Measurements from ENCODE around the gene C14orf119.

C14orf119 gene

DNA sequence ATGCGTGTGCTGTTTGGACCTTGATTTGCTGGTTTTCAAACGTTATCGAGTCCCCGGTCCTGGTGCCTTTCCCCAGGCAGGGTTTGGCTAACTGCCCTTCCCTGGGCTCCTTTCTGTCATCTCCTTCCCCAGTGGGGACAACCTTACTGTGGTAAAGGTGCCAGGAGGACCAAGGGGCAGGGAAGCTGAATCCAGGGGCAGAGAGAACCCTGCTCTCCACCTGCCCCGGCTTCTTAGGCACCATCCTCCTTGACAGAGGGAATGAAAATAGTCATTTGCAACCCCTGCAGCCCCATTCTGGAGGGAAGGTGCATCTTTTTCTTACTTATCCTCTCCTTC, 18.8 kb downstream of the C14orf119 start:
- Histone ChIP-seq H3K4me3 (ENCODE audit: low read depth, low read length) (no peak overlapping the region), H3K9ac (ENCODE audit: low read depth, low read length) (no peak overlapping the region), H3K36me3 (ENCODE audit: control insufficient read depth, insufficient read depth, low read length) (no peaks in the 10 kb centered on the region), H3K4me1 (ENCODE audit: control insufficient read depth, insufficient read depth, low read length) (peaks cover 6% of the 10 kb centered on the region; the same call in 1 of the 2 replicates), H3K9me3 (ENCODE audit: control insufficient read depth, insufficient read depth, low read length) (no peaks in the 10 kb centered on the region), H3K27me3 (ENCODE audit: control insufficient read depth, insufficient read depth, low read length) (no peaks in the 10 kb centered on the region), H3K27ac (ENCODE audit: low read depth, low read length) (no peak overlapping the region)

DNA sequence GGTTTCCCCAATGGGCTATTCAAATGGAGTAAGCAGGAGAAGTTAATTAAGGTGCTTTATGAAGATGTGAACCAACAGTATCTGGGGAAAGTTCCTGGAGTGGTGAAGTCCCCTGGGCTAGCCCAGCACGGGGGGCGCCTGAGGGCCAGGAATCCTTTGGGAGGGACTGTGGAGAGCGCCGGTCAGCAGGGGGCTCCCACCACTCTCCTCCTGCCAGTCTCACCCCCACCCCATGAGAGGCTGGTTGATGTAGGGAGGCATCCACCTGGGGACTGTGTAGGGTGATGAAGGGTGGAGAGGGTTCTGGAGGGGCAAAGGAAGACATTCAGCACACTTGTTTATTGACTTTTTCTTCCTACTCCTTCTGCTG, 19.3 kb downstream of the C14orf119 start:
- no peaks in the 10 kb centered on the region for H3K36me3 ChIP-seq (ENCODE audit: control insufficient read depth, insufficient read depth, low read length)
- H3K4me1 ChIP-seq (ENCODE audit: control insufficient read depth, insufficient read depth, low read length): peaks cover 10% of the 10 kb centered on the region; the same call in 1 of the 2 replicates
- no peaks in the 10 kb centered on the region for H3K27me3 ChIP-seq (ENCODE audit: control insufficient read depth, insufficient read depth, low read length)
- H3K4me3 ChIP-seq (ENCODE audit: low read depth, low read length): no peak overlapping the region
- H3K27ac ChIP-seq (ENCODE audit: low read depth, low read length): no peak overlapping the region
- H3K9me3 ChIP-seq (ENCODE audit: control insufficient read depth, insufficient read depth, low read length): no peaks in the 10 kb centered on the region
- H3K9ac ChIP-seq (ENCODE audit: low read depth, low read length): no peak overlapping the region

DNA sequence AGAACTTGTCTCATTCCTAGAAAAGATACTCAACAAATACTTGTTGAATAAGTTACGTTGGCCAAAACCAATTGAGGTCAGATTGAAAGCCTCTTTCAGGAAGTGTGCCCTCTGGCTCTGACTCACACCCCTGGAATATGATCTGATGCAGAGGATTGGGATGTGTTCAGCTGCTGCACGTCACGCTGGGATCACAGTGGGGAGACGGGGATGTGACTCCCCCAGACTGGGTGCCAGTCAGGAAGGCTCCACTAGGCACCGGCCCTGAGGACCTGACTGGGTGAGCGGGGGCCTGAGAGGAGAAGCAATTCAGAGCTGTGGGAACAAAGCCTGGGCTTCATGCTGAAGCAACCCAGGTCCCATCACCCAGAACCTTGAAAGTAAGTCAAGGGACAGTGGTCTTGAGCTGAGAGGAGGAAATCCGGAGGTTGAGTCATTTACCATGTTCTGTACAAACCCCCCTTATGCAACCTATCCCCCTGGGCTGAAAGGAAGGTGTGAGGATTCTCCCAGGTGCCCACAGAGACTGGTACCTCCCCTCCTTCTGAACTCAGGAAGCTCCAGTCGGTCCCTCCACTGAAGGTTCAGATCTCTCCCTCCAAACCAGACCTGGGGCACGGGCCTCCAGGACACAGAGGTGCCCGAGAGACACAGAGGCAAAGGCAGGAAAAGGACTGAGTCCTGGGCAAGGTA, 19.9 kb downstream of the C14orf119 start:
- no peaks in the 10 kb centered on the region for H3K36me3 ChIP-seq (ENCODE audit: control insufficient read depth, insufficient read depth, low read length)
- no peaks in the 10 kb centered on the region for H3K9me3 ChIP-seq (ENCODE audit: control insufficient read depth, insufficient read depth, low read length)
- no peak overlapping the region for H3K4me3 ChIP-seq (ENCODE audit: low read depth, low read length)
- H3K27ac ChIP-seq (ENCODE audit: low read depth, low read length): no peak overlapping the region
- no peaks in the 10 kb centered on the region for H3K27me3 ChIP-seq (ENCODE audit: control insufficient read depth, insufficient read depth, low read length)
- H3K4me1 ChIP-seq (ENCODE audit: control insufficient read depth, insufficient read depth, low read length): peaks cover 15% of the 10 kb centered on the region
- no peak overlapping the region for H3K9ac ChIP-seq (ENCODE audit: low read depth, low read length)

DNA sequence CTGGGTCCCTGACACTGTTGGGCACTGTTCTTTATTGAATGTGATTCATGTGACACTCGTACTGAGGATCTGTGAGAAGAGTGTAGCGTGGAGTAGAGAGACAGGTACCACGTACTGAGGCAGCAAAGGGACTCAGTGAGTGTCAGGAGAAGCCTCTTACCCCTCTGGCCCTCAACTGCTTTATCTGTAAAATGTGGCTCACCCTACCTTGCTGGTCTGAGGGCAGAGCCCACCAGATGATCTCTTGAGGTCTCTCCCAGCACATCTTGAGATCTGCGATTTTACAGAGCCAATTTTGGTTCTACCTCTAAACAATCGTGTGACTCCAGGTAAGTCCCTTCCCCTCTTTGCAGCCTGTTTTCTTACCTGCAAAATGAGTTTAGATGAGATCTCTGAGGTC, 20.6 kb downstream of the C14orf119 start:
- no peak overlapping the region for H3K27ac ChIP-seq (ENCODE audit: low read depth, low read length)
- no peaks in the 10 kb centered on the region for H3K27me3 ChIP-seq (ENCODE audit: control insufficient read depth, insufficient read depth, low read length)
- H3K4me1 ChIP-seq (ENCODE audit: control insufficient read depth, insufficient read depth, low read length): peaks cover 20% of the 10 kb centered on the region
- H3K9me3 ChIP-seq (ENCODE audit: control insufficient read depth, insufficient read depth, low read length): no peaks in the 10 kb centered on the region
- H3K9ac ChIP-seq (ENCODE audit: low read depth, low read length): no peak overlapping the region
- H3K36me3 ChIP-seq (ENCODE audit: control insufficient read depth, insufficient read depth, low read length): no peaks in the 10 kb centered on the region
- no peak overlapping the region for H3K4me3 ChIP-seq (ENCODE audit: low read depth, low read length)

DNA sequence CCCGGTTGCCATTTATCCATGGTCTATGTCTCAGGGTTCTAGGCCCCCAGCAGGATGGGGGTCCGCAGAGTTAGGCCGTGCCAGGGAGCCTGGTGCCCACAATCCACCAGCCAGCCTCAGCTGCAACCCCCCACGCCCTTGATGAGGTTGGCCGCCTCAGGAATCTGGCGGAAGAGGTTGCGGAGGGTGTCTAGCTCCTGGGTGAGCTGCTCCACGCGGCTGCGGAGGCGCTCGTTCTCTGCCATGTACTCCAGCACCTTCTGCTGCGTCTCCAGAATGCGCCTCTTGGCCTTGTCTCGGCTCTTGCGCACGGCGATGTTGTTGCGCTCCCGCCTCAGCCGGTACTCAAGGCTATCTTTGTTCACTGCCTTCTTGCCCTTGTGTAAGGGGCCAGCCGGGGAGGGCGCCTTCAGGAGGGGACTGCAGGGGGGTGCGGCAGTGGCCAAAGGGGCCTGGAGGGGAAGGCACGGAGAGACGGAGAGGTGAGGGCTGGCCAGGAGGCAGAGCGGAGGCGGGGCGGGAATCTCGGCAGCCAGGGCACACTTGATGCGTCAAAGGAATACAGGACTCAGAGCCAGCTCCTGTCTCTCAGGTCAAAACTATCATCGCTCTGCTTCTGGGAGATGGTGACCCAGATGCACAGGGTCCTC, 22.2 kb downstream of the C14orf119 start:
- H3K27me3 ChIP-seq (ENCODE audit: control insufficient read depth, insufficient read depth, low read length): no peaks in the 10 kb centered on the region
- no peaks in the 10 kb centered on the region for H3K36me3 ChIP-seq (ENCODE audit: control insufficient read depth, insufficient read depth, low read length)
- H3K27ac ChIP-seq (ENCODE audit: low read depth, low read length): no peak overlapping the region
- H3K4me1 ChIP-seq (ENCODE audit: control insufficient read depth, insufficient read depth, low read length): peaks cover 33% of the 10 kb centered on the region
- H3K9ac ChIP-seq (ENCODE audit: low read depth, low read length): no peak overlapping the region
- no peaks in the 10 kb centered on the region for H3K9me3 ChIP-seq (ENCODE audit: control insufficient read depth, insufficient read depth, low read length)
- no peak overlapping the region for H3K4me3 ChIP-seq (ENCODE audit: low read depth, low read length)

DNA sequence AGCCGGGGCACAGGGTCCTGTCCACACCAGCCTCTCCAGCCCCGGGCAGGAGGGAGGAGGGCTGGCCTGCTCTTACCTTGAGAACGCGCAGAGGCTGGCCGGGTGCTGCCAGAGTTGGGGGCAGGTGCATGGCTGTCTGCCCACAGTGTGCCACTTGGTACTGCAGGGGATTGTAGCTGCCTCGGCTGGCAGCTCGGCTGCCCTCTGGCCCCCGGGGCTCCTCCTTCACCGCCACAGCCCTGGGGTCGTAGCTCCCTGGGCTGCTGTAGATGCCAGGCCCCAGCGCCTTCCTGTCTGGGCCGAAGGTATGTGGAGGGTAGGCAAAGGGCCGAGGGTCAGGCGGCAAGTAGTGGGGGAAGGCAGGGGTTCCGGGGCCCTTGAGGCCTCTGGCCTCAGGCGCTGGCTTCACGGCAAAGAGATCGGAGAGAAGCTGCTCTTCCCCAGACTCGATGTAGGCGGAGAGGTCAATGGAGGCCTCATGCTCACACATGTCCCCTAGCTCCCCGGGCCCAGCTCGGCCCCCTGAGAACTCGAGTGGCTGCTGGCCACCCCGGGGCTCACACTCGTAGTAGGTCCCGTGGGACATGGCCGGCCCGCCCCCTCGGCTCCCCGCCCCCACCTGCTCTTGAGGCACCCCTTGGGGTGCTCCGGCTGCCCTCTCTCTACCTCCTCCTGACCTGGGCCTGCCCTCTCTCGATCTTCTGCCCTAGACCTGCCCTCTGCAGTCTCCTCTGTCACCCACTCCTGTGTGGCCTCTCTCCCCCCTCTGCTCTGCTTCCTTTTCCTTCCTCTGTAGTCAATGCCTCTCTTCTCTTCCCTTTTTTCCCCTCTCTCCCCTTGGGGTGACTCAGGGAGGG, 23.4 kb downstream of the C14orf119 start, which contains the start of gene CEBPE:
CEBPE (minus strand) TSS at position 750 of the 857 bp plus-strand sequence; CDS start at position 586, 164 bp downstream.
- H3K9ac ChIP-seq (ENCODE audit: low read depth, low read length): no peak within 1 kb of the TSS
- H3K4me1 ChIP-seq (ENCODE audit: control insufficient read depth, insufficient read depth, low read length): peaks cover 30% of the 10 kb centered on the region
- no peak within 1 kb of the TSS for H3K27ac ChIP-seq (ENCODE audit: low read depth, low read length)

DNA sequence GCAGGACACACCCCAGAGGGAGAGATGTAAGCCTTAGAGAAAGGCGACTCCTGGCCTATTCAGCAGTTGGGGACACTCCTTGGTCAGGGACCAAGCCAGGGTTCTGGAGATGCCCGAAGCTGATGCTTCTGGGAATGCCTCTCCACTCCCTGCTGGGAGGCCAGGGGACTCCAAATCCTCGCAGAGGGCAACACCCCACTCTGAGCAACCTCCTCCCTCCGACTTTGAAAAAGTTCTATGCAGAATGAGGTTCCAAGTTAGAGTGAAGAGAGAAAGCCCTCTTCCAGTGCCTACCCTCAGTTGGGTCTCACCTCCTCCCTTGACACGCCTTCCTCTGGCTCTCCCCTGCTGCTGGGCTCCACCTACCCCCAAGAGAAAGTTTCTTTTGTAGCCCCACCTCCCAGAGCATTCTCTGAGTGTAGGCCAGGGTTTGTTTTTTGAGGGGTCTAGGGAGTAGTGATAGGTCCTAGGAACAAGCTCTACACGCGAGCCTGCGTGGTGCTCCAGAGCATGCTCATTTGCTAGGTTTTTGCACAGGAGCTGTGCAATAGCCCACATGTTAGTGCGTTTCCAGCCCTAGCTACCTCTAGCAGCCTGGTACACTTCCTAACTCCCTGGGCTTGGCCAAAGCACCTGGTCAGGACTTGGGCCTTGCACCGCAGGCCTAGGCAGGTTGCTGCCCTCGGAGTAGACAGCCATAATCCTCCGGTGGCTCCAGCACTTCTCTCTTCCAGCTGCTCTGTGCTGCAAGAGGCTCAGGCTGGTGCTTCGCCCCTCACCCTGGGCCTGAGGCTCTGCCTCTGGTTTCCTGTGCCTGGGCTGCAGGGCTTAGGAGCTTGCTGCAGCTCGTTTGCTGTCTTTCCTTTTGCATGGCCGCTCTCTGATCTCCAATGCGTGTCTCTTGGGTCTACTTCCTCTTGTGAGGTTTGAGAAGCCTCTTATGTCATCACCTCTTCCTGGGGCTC, 24.3 kb downstream of the C14orf119 start:
- Histone ChIP-seq H3K9ac (ENCODE audit: low read depth, low read length) (no peak overlapping the region), H3K4me3 (ENCODE audit: low read depth, low read length) (no peak overlapping the region), H3K27ac (ENCODE audit: low read depth, low read length) (no peak overlapping the region)

More for the DNA sequence above, 23.4 kb downstream of the C14orf119 start, which contains the start of gene CEBPE:
- no peak within 1 kb of the TSS for H3K4me3 ChIP-seq (ENCODE audit: low read depth, low read length)
- H3K36me3 ChIP-seq (ENCODE audit: control insufficient read depth, insufficient read depth, low read length): no peaks in the 10 kb centered on the region
- H3K9me3 ChIP-seq (ENCODE audit: control insufficient read depth, insufficient read depth, low read length): no peaks in the 10 kb centered on the region
- no peaks in the 10 kb centered on the region for H3K27me3 ChIP-seq (ENCODE audit: control insufficient read depth, insufficient read depth, low read length)

DNA sequence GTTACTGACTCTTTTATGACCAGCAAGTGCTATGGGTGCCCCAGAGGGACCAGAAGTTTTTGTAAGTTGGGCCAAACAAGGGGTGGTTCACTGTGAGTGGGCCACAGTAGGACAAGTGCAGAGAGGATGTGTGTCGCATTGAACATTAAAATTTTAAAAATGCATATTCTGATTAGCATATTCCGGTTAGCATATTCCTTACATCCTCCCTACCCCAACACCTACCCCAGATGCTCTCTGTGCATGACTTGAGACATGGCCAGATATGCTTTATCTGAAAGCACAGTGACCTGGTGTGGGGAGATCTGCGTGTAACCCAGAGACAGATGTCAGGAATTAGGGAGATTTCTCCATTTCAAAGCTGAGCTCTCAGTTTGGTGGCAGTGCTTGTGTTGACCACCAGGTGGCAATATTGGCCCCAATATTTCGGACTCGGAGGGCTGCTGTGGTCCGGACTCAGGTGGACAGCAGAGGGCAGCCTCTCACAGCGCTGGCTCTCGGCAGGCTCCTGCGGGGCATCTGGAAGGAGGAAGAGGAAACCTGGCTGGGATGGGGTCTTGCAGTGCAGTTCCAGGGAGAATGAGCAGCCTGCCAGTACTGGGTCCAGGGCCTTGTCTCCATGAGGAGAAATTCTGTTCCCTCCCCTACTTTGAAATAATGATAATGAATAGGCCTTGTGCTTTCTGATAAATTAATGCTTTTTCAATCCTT, 25.4 kb downstream of the C14orf119 start:
- no peak overlapping the region for H3K4me3 ChIP-seq (ENCODE audit: low read depth, low read length)
- peaks cover 31% of the 10 kb centered on the region for H3K4me1 ChIP-seq (ENCODE audit: control insufficient read depth, insufficient read depth, low read length)
- H3K36me3 ChIP-seq (ENCODE audit: control insufficient read depth, insufficient read depth, low read length): no peaks in the 10 kb centered on the region
- no peak overlapping the region for H3K27ac ChIP-seq (ENCODE audit: low read depth, low read length)
- H3K9me3 ChIP-seq (ENCODE audit: control insufficient read depth, insufficient read depth, low read length): no peaks in the 10 kb centered on the region
- H3K9ac ChIP-seq (ENCODE audit: low read depth, low read length): no peak overlapping the region
- H3K27me3 ChIP-seq (ENCODE audit: control insufficient read depth, insufficient read depth, low read length): no peaks in the 10 kb centered on the region

More for the DNA sequence above, 24.3 kb downstream of the C14orf119 start:
- no peaks in the 10 kb centered on the region for H3K36me3 ChIP-seq (ENCODE audit: control insufficient read depth, insufficient read depth, low read length)
- H3K4me1 ChIP-seq (ENCODE audit: control insufficient read depth, insufficient read depth, low read length): peaks cover 29% of the 10 kb centered on the region
- H3K27me3 ChIP-seq (ENCODE audit: control insufficient read depth, insufficient read depth, low read length): no peaks in the 10 kb centered on the region
- H3K9me3 ChIP-seq (ENCODE audit: control insufficient read depth, insufficient read depth, low read length): no peaks in the 10 kb centered on the region

DNA sequence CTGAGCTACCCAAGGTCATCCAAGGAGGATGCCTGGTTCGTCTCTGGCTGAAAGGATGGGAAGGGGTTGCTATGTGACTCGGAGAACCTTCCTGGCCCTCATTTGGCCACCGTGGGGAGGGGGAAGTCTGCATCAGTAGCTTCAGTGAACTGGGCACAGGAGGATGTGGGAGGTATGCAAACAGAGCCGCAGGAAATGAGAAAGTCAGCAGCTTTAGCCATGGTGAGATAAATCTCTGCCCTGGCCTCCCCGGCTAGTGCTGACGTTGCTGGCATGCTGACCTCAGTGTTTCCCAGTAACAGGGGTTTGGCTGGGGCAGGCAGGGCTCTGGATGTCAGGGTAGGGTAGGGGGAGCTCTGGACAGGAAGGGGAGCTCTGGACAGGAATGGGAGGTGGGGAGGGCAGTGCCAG, 26.1 kb downstream of the C14orf119 start:
- H3K4me3 ChIP-seq (ENCODE audit: low read depth, low read length): no peak overlapping the region
- peaks cover 36% of the 10 kb centered on the region for H3K4me1 ChIP-seq (ENCODE audit: control insufficient read depth, insufficient read depth, low read length)
- no peak overlapping the region for H3K9ac ChIP-seq (ENCODE audit: low read depth, low read length)
- no peaks in the 10 kb centered on the region for H3K36me3 ChIP-seq (ENCODE audit: control insufficient read depth, insufficient read depth, low read length)
- no peaks in the 10 kb centered on the region for H3K9me3 ChIP-seq (ENCODE audit: control insufficient read depth, insufficient read depth, low read length)
- peak overlapping the region; percentile 22 for H3K27ac ChIP-seq (ENCODE audit: low read depth, low read length)
- H3K27me3 ChIP-seq (ENCODE audit: control insufficient read depth, insufficient read depth, low read length): no peaks in the 10 kb centered on the region

DNA sequence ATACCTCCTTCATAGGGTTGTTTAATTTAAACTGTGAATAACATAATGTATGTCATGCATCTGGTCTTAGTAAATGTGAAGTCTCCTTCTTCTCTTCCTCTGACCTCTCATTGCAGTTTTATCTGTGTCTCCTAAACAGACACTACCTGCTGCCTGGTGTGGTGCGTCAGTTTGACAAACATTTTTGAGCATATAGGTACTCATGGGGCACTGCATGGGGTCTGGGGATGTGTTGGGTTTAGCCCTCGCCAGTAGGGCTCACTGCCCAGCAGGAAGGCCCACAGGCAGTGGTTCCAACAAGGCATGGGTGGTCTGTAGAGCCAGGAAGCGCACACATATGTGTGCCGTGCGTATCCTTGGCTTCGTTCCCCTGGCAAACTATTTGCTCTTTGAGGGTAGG, 26.8 kb downstream of the C14orf119 start:
- H3K4me3 ChIP-seq (ENCODE audit: low read depth, low read length): no peak overlapping the region
- H3K9me3 ChIP-seq (ENCODE audit: control insufficient read depth, insufficient read depth, low read length): no peaks in the 10 kb centered on the region
- H3K36me3 ChIP-seq (ENCODE audit: control insufficient read depth, insufficient read depth, low read length): 0 out of 2 replicates have a peak, but pooled peaks cover 4% of the 10 kb centered on the region
- no peak overlapping the region for H3K27ac ChIP-seq (ENCODE audit: low read depth, low read length)
- H3K4me1 ChIP-seq (ENCODE audit: control insufficient read depth, insufficient read depth, low read length): peaks cover 36% of the 10 kb centered on the region
- no peaks in the 10 kb centered on the region; the same call in 1 of the 2 replicates for H3K27me3 ChIP-seq (ENCODE audit: control insufficient read depth, insufficient read depth, low read length)
- no peak overlapping the region for H3K9ac ChIP-seq (ENCODE audit: low read depth, low read length)
